HG03045 (cell line): ENCODE data around the gene BRDT.
"Not testable (repeated sequence)": the region's sequence is repeated elsewhere in the genome, so short reads cannot be mapped to it uniquely, and the experiment has no call there.

Source experiments
- ATAC-seq: cut with Tn5 transposase; IDR thresholded peaks from one replicate; pipeline ENCODE4 v1.9.1; 2021; ENCODE audit warnings: mild to moderate bottlenecking, moderate library complexity; ENCODE audit not compliant: unreplicated experiment

Gene BRDT

DNA sequence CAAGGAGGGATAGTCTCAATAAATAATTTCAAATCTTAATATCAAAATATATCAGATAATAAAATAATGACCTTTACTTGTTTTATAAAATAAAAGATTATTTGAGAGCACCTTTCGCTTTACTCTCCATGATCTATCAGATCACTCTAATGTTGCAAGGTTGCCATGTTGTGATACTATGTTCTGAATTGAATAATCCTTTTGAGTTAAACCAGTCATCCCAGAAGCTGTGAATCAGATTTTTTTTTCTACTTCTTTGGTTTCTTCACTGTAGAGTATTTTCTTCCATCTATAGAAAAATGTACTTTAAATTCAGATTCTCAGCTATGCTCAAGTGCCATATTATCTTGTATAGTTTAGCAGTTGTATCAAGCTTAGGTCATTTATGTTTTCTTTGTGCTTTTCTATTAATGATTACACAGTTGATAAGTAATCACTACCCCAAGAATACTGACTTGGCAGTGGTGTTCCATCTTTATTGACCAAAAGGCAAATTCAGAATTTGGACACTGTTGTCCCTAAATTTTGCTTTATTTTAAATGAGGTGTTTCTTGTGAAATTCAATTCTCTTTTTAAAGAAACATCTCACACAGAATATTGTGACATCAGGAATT is 32.9 kb downstream of the BRDT start:
- no peak for ATAC-seq

DNA sequence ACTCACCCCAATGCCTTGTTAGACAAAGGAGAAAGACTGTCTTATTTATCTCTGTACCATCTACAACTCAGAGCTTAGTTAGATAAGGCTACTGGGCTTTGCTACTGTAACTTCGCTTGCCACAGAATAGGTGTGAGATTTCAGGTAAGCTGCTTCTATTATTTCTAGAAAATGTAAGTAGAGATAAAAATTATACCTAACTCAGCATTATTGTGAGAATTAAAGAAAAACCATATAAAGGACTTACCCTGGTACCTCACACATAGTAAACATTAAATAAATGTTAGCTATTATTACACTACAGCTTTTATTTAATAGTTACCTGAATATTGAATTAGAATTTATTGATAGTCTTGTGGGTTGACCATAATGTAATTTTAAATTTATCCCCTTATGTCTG is 44.1 kb downstream of the BRDT start:
- no peak for ATAC-seq

- ATAC-seq, result no peak
Observed at GRCh38 chr1:91997607-91998195, 48.5 kb downstream of the BRDT start.

- no peak for ATAC-seq
Observed at GRCh38 chr1:92004129-92004528, 54.9 kb downstream of the BRDT start.

- no peak for ATAC-seq
Observed at GRCh38 chr1:92013923-92014322, 64.7 kb downstream of the BRDT start.

DNA sequence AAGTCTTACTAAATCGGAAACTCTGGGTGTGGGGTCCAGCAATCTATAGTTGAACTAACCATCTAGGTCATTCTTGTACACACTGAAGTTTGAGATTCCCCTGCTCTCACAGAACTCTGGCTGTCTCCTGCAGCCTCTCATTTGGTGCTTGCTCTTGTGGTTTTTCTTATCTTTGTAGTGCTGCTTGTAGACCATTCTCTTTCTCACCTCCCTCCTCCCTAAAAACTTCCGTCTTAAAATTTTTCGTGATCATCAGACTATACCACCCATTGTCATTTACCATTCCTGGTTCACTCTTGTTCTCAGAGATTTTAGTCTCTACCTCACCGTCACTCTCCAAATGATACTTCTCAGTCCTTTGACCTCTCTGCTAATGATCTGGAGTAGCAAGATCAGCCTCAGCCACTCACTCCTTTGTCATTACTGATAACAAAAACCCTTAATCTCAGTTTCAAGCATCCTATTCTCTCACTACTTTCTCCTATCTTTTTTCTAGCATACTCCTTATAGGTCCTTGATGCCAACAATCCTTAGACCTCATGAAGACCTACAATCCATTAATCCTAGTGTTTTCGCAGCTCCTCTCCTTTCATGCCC is 67.6 kb downstream of the BRDT start:
- ATAC-seq, result no peak

DNA sequence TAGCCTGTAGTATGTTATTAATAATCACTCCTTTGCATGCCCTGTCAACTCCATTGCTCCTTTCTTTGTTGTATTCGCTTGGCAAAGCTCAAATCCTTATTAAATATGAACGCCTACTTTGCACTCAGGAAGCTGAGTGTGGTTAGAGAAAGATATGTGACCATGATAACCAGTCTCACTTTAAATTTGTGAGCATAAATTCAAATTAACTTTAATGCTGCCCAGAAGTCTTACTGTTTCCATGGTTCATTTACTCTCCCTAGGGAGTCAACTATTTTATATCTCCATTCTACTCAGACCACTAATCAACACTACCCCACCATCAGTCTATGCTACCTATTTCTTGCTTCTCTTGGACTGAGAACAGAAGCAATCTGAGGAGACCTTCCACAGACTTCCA is 68.5 kb downstream of the BRDT start:
- ATAC-seq, result no peak

DNA sequence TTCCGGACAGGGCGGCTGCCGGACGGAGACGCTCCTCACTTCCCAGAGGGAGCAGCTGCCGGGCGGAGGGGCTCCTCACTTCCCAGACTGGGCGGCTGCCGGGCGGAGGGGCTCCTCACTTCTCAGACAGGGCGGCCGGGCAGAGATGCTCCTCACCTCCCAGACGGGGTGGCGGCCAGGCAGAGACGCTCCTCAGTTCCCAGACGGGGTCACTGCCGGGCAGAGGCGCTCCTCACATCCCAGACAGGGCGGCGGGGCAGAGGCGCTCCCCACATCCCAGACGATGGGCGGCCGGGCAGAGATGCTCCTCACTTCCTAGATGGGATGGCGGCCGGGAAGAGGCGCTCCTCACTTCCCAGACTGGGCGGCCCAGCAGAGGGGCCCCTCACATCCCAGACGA is 76.8 kb downstream of the BRDT start:
- not testable (repeated sequence) for ATAC-seq

DNA sequence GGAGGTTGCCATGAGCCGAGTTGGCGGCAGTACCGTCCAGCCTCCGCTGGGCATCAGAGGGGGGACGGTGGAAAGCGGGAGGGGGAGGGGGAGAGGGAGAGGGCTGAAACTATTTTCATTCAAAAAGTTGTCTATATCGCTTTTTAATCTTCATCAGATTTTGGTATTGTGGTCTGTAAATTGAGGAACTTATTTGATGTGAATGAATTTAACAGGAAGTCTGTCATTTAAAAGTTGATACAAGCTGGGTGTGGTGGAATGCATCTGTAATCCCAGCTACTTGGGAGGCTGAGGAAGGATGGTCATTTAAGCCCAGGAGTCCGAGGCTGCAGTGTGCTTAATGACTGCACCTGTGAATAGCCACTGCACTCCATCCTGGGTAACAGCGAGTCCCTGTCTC is 77.6 kb downstream of the BRDT start:
- ATAC-seq, result no peak

DNA sequence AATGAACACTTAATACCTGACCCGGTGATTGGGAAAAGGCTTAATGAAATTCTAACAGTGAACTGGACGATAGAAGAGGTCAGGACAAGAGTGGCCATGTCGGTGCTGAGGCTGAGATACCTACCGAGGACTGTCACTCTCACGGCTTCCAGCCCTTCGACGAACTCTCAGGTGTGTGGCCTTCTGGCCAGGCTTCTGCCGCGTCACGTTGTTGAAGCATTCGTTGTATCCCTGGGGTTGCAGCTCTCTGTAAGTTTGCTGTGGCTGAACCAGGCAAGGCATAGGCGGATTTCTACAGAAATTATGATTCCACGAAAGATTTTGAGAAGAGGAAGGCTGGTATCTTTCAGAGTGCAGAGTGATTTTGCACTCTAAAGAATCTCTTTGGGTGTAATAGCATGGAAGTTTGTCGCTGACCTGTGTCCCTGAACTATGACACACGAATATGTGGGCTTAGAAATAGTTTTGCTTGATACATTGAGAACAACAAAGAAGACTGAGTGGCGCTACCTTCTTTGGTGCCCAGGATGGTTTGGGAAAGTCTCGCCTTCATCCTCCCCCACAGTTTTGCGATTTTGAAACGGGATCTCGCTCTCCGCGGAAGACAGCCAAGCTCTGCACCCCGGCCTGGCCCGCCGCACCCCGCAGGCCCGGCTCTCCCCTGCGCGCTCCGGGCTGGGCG is 80.2 kb downstream of the BRDT start:
- ATAC-seq, result no peak

DNA sequence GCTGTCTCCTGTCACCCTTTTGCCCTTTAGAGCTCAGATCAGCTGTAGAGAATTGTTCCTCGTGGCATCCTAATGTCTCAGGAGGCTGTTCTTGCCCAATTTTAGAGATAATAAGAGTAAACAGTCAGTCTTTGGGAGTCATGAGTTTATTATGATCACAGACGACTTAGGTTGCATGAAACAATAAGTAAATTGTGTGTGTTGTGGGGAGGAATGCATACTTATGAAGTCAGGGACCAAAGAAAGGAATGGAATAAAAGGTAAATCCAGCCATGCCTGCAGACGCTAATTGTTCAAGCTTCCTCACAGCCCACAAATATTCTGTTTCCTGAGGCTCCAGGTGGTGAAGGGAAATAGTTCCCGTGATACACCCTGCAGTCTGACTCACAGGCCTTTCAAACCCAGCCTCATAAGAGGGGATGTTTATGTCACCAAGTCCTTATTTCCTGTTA is 81.5 kb downstream of the BRDT start:
- no peak for ATAC-seq

GRCh38 chr1:92031281-92032110 is 82.3 kb downstream of the BRDT start:
- ATAC-seq, result no peak

- no peak for ATAC-seq
Observed at GRCh38 chr1:92037400-92037799, 88.2 kb downstream of the BRDT start.

DNA sequence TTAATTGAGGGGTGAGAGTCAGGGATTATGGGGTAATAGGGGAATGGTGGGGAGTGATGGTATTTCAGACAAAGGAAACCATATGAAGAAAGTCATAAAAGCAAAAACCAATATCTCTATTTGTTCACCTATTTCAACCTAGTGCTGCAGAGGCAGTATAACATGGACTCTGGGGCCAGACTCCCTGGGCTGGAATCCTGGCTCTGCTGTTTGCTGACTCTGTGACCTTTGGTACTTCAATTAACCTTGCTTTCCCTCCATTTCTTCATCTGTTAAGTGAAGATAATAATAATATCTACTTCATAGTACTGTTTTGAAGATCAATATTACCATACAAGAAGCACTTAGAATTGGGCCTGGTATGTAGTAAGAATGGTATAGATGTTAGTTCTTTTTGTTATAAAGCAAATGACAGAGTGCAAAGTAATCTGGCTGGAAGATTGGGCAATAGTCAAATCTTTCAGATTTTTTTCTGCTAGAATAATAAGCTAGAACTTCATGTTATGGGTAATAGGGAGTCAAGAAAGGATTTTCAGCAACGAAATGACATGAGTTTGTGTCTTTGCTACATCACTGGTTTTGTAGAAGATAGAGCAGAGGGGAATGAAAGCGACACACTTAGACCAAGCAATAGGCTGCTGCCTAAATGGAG is 89.6 kb downstream of the BRDT start:
- no peak for ATAC-seq

DNA sequence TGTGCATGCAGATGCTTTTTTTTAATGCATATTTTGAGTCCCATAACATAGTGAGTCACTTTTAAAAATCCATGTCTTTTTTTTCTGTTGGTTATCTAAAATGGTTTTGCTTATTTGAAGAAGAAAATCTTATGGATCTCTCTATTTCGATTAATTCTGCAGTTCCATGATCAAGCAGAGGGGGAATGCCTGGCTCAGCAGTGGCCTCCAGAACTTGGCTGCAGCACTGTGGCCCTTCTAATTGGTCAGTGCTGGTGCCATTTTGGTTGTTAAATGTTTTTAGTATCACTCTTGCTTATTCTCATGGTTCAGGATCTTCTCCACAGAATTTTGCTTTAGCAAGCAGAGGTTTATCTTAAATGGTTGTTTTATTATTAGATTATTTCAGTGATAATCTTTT is 91.8 kb downstream of the BRDT start:
- no peak for ATAC-seq

- ATAC-seq, result no peak
Observed at GRCh38 chr1:92043621-92044020, 94.4 kb downstream of the BRDT start.

DNA sequence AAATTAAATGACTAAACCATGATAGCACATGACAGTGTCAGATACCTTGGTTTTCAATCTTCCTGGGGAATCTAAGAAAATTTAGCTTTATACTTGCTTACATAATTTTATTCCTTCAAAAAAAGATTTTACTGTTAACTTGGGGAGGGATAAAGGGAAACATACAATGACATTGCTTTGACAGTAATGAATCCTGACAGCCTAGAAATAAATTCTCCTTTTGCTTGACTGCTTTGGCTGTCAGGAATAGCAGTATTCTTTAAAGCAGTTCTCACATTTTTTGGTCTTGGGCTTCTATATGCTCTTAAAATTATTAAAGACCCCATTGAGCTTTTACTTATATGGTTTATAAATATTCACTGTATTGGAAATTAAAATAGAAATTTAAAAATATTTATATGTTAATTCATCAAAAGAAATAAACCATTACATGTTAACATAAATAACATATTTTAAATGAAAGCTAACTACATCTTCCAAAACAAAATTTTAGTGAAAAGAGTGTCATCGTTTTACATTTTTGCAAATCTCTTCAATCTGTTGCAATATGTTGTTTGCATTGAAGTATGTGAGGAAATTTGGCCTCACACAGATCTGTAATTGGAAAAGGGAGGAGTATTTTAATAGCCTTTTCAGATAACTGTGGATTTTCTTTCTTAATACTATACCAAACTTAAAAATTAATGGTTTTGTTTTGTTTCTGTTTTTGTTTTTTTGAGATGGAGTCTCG is 96.7 kb downstream of the BRDT start:
- no peak for ATAC-seq

- ATAC-seq, result no peak
Observed at GRCh38 chr1:92051948-92052347, 102.7 kb downstream of the BRDT start.
